RKO (cell line): ENCODE results near the gene SBF2.
"Not testable (repeated sequence)": the region's sequence is repeated elsewhere in the genome, so short reads cannot be mapped to it uniquely, and the experiment has no call there.

Experiments
- DNase-seq: peaks from one replicate; pipeline ENCODE4 v3.0.0-alpha.2; 2016; ENCODE audit warnings: low spot score

SBF2 gene

GRCh38 chr11:10064828-10065227 lies 229.2 kb downstream of the SBF2 start:
- DNase-seq: no peak

- DNase-seq: no peak
Measured at GRCh38 chr11:10058356-10058755, 235.7 kb downstream of the SBF2 start.

GRCh38 chr11:10051868-10052586 lies 242.0 kb downstream of the SBF2 start:
- DNase-seq: no peak

GRCh38 chr11:10050561-10050960 lies 243.5 kb downstream of the SBF2 start:
- peak; percentile 57 for DNase-seq

- DNase-seq: no peak
Measured at GRCh38 chr11:10049756-10050155, 244.3 kb downstream of the SBF2 start.

- no peak for DNase-seq
Measured at GRCh38 chr11:10048350-10048749, 245.7 kb downstream of the SBF2 start.

- peak; percentile 50 for DNase-seq
Measured at GRCh38 chr11:10044618-10045017, 249.4 kb downstream of the SBF2 start.

GRCh38 chr11:10042699-10043098 lies 251.3 kb downstream of the SBF2 start:
- DNase-seq: no peak

GRCh38 chr11:10041748-10042446 lies 252.1 kb downstream of the SBF2 start:
- no peak for DNase-seq

GRCh38 chr11:10041332-10041731 lies 252.7 kb downstream of the SBF2 start:
- DNase-seq: no peak

- DNase-seq: no peak
Measured at GRCh38 chr11:10038521-10039302, 255.3 kb downstream of the SBF2 start.

GRCh38 chr11:10035932-10036331 lies 258.1 kb downstream of the SBF2 start:
- not testable (repeated sequence) for DNase-seq

- no peak for DNase-seq
Measured at GRCh38 chr11:10032935-10033334, 261.1 kb downstream of the SBF2 start.

- DNase-seq: no peak
Measured at GRCh38 chr11:10030122-10030490, 263.9 kb downstream of the SBF2 start.

GRCh38 chr11:10029386-10030121 lies 264.5 kb downstream of the SBF2 start:
- no peak for DNase-seq

- no peak for DNase-seq
Measured at GRCh38 chr11:10026514-10026913, 267.5 kb downstream of the SBF2 start.

- no peak for DNase-seq
Measured at GRCh38 chr11:10023212-10023611, 270.8 kb downstream of the SBF2 start.

GRCh38 chr11:10022764-10023163 lies 271.3 kb downstream of the SBF2 start:
- DNase-seq: no peak

GRCh38 chr11:10021563-10021962 lies 272.5 kb downstream of the SBF2 start:
- no peak for DNase-seq

GRCh38 chr11:10019906-10020682 lies 273.9 kb downstream of the SBF2 start:
- DNase-seq: no peak

GRCh38 chr11:10017911-10018310 lies 276.1 kb downstream of the SBF2 start:
- DNase-seq: no peak
